Gastrocnemius medialis (tissue), 4 donors: ENCODE data around the gene PIP5KL1.

Experiments
- CTCF ChIP-seq, 5 experiments: fragments of 450-650 bp in 3 of 5; fragments of 200-600 bp in 2 of 5; sonication (generic) in 2 of 5; IDR thresholded peaks in 4 of 5; conservative IDR thresholded peaks in 1 of 5; 1 replicate in 4 of 5; 2 replicates in 1 of 5; pipeline ENCODE4 v1.5.1; 2016 to 2019; ENCODE audit warnings: antibody characterized with exemption in 5 of 5, mild to moderate bottlenecking in 3 of 5, moderate library complexity in 3 of 5
- POLR2A ChIP-seq, 2 donors: fragments of 450-650 bp; IDR thresholded peaks; one replicate each; pipeline ENCODE4 v1.6.1; 2017; ENCODE audit warnings: antibody characterized with exemption in 2 of 2, mild to moderate bottlenecking in 2 of 2, moderate library complexity in 2 of 2

GRCh38 chr9:127946728-127947127 is 16.2 kb upstream of the PIP5KL1 start:
- TF ChIP-seq CTCF (IDR thresholded peaks at IDR 0.05 in 4 of 5, conservative IDR thresholded peaks at IDR 0.05 in 1 of 5) (no peak), POLR2A (IDR thresholded peaks at IDR 0.05) (no peak)
